Neural progenitor cell (in vitro differentiated cells): ENCODE measurements around the gene CELA3B.
"Not testable (repeated sequence)": the region's sequence is repeated elsewhere in the genome, so short reads cannot be mapped to it uniquely, and the experiment has no call there.

Source experiments
- EZH2 ChIP-seq: fragments of 200-600 bp; sonication (generic); IDR thresholded peaks from 2 replicates; pipeline ENCODE4 v1.6.1; 2017; ENCODE audit warnings: antibody characterized with exemption, mild to moderate bottlenecking, moderate library complexity
- EZH2phosphoT487 ChIP-seq: fragments of 200-600 bp; sonication (generic); IDR thresholded peaks from 2 replicates; pipeline ENCODE4 v1.6.1; 2017; ENCODE audit warnings: antibody characterized with exemption
- TF ChIP-seq, protein P1 (sequence below): fragments of 200-600 bp; sonication (generic); IDR thresholded peaks from 2 replicates; pipeline ENCODE4 v1.5.1; 2017; ENCODE audit warnings: antibody characterized with exemption, mild to moderate bottlenecking

DNA sequence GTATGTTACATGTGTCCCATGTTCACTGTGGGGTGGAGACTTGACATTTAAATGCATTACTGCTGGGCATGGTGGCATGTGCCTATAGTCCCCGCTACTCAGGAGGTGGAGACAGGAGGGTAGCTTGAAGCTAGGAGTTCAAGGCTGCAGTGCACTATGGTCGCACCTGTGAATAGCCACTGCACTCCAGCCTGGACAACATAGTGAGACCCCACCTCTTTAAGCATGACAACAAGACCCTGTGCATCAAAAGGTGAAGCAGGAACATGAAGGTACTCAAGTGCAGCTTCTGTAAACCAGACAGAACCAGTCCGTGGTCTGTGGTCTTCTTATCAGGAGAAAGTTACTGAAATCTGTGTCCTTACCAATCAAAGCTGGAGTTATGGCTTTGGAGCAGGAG, 15.4 kb downstream of the CELA3B start:
- TF ChIP-seq, protein P1, sequence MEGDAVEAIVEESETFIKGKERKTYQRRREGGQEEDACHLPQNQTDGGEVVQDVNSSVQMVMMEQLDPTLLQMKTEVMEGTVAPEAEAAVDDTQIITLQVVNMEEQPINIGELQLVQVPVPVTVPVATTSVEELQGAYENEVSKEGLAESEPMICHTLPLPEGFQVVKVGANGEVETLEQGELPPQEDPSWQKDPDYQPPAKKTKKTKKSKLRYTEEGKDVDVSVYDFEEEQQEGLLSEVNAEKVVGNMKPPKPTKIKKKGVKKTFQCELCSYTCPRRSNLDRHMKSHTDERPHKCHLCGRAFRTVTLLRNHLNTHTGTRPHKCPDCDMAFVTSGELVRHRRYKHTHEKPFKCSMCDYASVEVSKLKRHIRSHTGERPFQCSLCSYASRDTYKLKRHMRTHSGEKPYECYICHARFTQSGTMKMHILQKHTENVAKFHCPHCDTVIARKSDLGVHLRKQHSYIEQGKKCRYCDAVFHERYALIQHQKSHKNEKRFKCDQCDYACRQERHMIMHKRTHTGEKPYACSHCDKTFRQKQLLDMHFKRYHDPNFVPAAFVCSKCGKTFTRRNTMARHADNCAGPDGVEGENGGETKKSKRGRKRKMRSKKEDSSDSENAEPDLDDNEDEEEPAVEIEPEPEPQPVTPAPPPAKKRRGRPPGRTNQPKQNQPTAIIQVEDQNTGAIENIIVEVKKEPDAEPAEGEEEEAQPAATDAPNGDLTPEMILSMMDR: not testable (repeated sequence)
- TF ChIP-seq EZH2, EZH2phosphoT487: not testable (repeated sequence)
